Measurements from ENCODE around the gene NRBP1.

GRCh38 chr2:27471961-27472360, 43.5 kb downstream of the NRBP1 start:
- TF ChIP-seq POLR2A (IDR thresholded peaks at IDR 0.05), result no peak
- no peak for TF ChIP-seq CTCF (IDR thresholded peaks at IDR 0.05)
